Loucy (cell line): ENCODE results near the gene GSTP1.

Experiments
- CTCF ChIP-seq: fragments of 200-600 bp; sonication (generic); conservative IDR thresholded peaks from 2 replicates; pipeline ENCODE4 v1.5.1; 2014; ENCODE audit warnings: mild to moderate bottlenecking, antibody characterized with exemption, low read length
- EZH2phosphoT487 ChIP-seq: fragments of 200-600 bp; IDR thresholded peaks from 2 replicates; pipeline ENCODE4 v1.6.1; 2018; ENCODE audit warnings: antibody characterized with exemption, mild to moderate bottlenecking, moderate library complexity, borderline replicate concordance

- no peak for TF ChIP-seq CTCF
- no peak for TF ChIP-seq EZH2phosphoT487
Measured at GRCh38 chr11:67558084-67558772, 25.4 kb upstream of the GSTP1 start.
